HL-60/S4 treated with phorbol 12-myristate 13-acetate at 8.2 ng/mL for 4 days and 3 days (cell line): Measurements from ENCODE around the gene SCN3A.

Experiments used
- in situ Hi-C: fragments of 300-500 bp; cut with MboI; formaldehyde crosslinking; loops from 2 replicates; pipeline ENCODE4 v1.15.0; 2022; ENCODE audit warnings: low sequenced_read_pairs

Gene SCN3A

GRCh38 chr2:165192729-165193128 lies 11.1 kb downstream of the SCN3A start:
- in situ Hi-C loops: no loop called here

GRCh38 chr2:165191096-165191728 lies 12.6 kb downstream of the SCN3A start:
- in situ Hi-C loops: no loop called here

- in situ Hi-C loops: no loop called here
These were observed 18.2 kb downstream of the SCN3A start for GRCh38 chr2:165185633-165186032.

GRCh38 chr2:165182029-165182428 lies 21.8 kb downstream of the SCN3A start:
- in situ Hi-C loops: no loop called here

- in situ Hi-C loops: no loop called here
These were observed 27.1 kb downstream of the SCN3A start for GRCh38 chr2:165176780-165177179.

- in situ Hi-C loops: no loop called here
These were observed 30.6 kb downstream of the SCN3A start for GRCh38 chr2:165173215-165173614.

- in situ Hi-C loops: no loop called here
These were observed 39.6 kb downstream of the SCN3A start for GRCh38 chr2:165164201-165164600.

GRCh38 chr2:165163761-165164160 lies 40.1 kb downstream of the SCN3A start:
- in situ Hi-C loops: no loop called here

- in situ Hi-C loops: no loop called here
These were observed 41.4 kb downstream of the SCN3A start for GRCh38 chr2:165162466-165162865.

- in situ Hi-C loops: no loop called here
These were observed 42.3 kb downstream of the SCN3A start for GRCh38 chr2:165161510-165161909.

- in situ Hi-C loops: no loop called here
These were observed 46.7 kb downstream of the SCN3A start for GRCh38 chr2:165157160-165157559.

- in situ Hi-C loops: no loop called here
These were observed 48.7 kb downstream of the SCN3A start for GRCh38 chr2:165155152-165155551.

- in situ Hi-C loops: no loop called here
These were observed 54.4 kb downstream of the SCN3A start for GRCh38 chr2:165149439-165149838.

GRCh38 chr2:165147186-165148045 lies 56.4 kb downstream of the SCN3A start:
- in situ Hi-C loops: no loop called here

GRCh38 chr2:165144315-165144714 lies 59.5 kb downstream of the SCN3A start:
- in situ Hi-C loops: no loop called here

GRCh38 chr2:165141601-165142354 lies 62.1 kb downstream of the SCN3A start:
- in situ Hi-C loops: no loop called here

- in situ Hi-C loops: no loop called here
These were observed 77.6 kb downstream of the SCN3A start for GRCh38 chr2:165126244-165126643.

GRCh38 chr2:165122521-165122920 lies 81.3 kb downstream of the SCN3A start:
- in situ Hi-C loops: no loop called here

GRCh38 chr2:165120740-165121467 lies 82.9 kb downstream of the SCN3A start:
- in situ Hi-C loops: no loop called here

GRCh38 chr2:165115258-165115657 lies 88.6 kb downstream of the SCN3A start:
- in situ Hi-C loops: no loop called here

- in situ Hi-C loops: no loop called here
These were observed 89.4 kb downstream of the SCN3A start for GRCh38 chr2:165114346-165114939.
